ENCODE results near the gene MKRN1.

The MKRN1 gene

DNA sequence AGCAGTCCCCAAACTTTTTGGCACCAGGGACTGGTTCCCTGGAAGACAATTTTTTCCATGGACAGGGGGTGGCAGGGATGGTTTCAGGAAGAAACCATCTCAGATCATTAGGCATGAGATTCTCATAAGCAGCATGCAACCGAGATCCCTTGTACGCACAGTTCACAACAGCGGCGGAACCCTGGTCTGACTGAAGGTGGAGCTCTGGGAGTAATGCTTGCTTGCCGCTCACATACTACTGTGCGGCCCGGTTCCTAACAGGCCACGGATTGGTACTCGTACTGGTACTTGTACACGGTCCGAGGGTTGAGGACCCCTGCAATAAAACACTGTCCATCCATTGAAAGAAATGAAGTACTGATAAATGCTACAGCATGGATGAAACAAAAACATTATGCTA is 32.8 kb downstream of the MKRN1 start:
- Histone ChIP-seq H3K4me3 (ENCODE audit: low read length, poor library complexity, severe bottlenecking) (no peak overlapping the region), H3K4me2 (ENCODE audit: low read depth, low read length, poor library complexity, severe bottlenecking) (no peak overlapping the region), H4K20me1 (ENCODE audit: insufficient read depth, low read length, poor library complexity, severe bottlenecking) (peaks cover 5% of the 10 kb centered on the region), H3K4me1 (ENCODE audit: insufficient read depth, low read length, poor library complexity, severe bottlenecking) (peaks cover 20% of the 10 kb centered on the region), H3K36me3 (ENCODE audit: insufficient read depth, low read length) (no peaks in the 10 kb centered on the region), H3K9ac (ENCODE audit: low read depth, low read length, poor library complexity, severe bottlenecking) (no peak overlapping the region), H3F3A (ENCODE audit: low read depth) (no peaks in the 10 kb centered on the region), H3K79me2 (ENCODE audit: insufficient read depth, low read length) (no peaks in the 10 kb centered on the region), H3K27me3 (ENCODE audit: insufficient read depth, low read length, poor library complexity, severe bottlenecking) (no peaks in the 10 kb centered on the region), H2AFZ (ENCODE audit: low read length) (no peak overlapping the region), H3K9me2 (replicated peaks; ENCODE audit: low read depth, low read length) (no peaks in the 10 kb centered on the region), H3K9me3 (ENCODE audit: insufficient read depth, low read depth, low read length) (no peaks in the 10 kb centered on the region)
- no peak for TF ChIP-seq EZH2phosphoT487 (IDR thresholded peaks at IDR 0.05; ENCODE audit: borderline replicate concordance)
- TF ChIP-seq, protein P1, sequence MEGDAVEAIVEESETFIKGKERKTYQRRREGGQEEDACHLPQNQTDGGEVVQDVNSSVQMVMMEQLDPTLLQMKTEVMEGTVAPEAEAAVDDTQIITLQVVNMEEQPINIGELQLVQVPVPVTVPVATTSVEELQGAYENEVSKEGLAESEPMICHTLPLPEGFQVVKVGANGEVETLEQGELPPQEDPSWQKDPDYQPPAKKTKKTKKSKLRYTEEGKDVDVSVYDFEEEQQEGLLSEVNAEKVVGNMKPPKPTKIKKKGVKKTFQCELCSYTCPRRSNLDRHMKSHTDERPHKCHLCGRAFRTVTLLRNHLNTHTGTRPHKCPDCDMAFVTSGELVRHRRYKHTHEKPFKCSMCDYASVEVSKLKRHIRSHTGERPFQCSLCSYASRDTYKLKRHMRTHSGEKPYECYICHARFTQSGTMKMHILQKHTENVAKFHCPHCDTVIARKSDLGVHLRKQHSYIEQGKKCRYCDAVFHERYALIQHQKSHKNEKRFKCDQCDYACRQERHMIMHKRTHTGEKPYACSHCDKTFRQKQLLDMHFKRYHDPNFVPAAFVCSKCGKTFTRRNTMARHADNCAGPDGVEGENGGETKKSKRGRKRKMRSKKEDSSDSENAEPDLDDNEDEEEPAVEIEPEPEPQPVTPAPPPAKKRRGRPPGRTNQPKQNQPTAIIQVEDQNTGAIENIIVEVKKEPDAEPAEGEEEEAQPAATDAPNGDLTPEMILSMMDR (conservative IDR thresholded peaks at IDR 0.05; ENCODE audit: low read length): 0 out of 2 replicates have a peak, but pooled peaks have one; percentile 11

DNA sequence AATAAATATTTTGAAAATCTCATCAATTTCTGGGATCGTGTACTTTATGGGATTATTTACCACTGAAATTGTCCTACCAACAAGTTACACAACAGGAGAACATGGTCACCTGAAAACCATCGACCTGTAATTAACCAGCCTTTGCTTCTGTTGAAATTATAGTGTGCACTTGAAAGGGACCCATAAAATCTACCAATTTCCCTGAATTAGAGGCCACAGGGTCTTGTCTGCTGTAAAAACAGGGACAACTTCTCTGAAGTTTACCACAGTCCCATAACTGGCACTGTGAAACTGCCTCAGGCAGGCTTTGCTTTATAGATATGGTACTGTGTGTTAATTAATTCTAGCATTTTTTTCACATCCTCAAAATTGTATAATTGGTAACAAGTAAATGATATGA is 37.8 kb downstream of the MKRN1 start:
- Histone ChIP-seq H3K9ac (ENCODE audit: low read depth, low read length, poor library complexity, severe bottlenecking) (no peak overlapping the region), H3K9me3 (ENCODE audit: insufficient read depth, low read depth, low read length) (no peaks in the 10 kb centered on the region)
- TF ChIP-seq, protein P1 (conservative IDR thresholded peaks at IDR 0.05; ENCODE audit: low read length): no peak
- no peak for TF ChIP-seq EZH2phosphoT487 (IDR thresholded peaks at IDR 0.05; ENCODE audit: borderline replicate concordance)

GRCh38 chr7:140440593-140440992 is 38.7 kb downstream of the MKRN1 start:
- Histone ChIP-seq H3K9ac (ENCODE audit: low read depth, low read length, poor library complexity, severe bottlenecking) (no peak overlapping the region), H3K79me2 (ENCODE audit: insufficient read depth, low read length) (no peaks in the 10 kb centered on the region), H2AFZ (ENCODE audit: low read length) (no peak overlapping the region), H3K36me3 (ENCODE audit: insufficient read depth, low read length) (no peaks in the 10 kb centered on the region), H3K4me3 (ENCODE audit: low read length, poor library complexity, severe bottlenecking) (no peak overlapping the region), H4K20me1 (ENCODE audit: insufficient read depth, low read length, poor library complexity, severe bottlenecking) (no peaks in the 10 kb centered on the region), H3K9me2 (replicated peaks; ENCODE audit: low read depth, low read length) (no peaks in the 10 kb centered on the region), H3K9me3 (ENCODE audit: insufficient read depth, low read depth, low read length) (no peaks in the 10 kb centered on the region), H3K4me1 (ENCODE audit: insufficient read depth, low read length, poor library complexity, severe bottlenecking) (peaks cover 4% of the 10 kb centered on the region), H3K4me2 (ENCODE audit: low read depth, low read length, poor library complexity, severe bottlenecking) (no peak overlapping the region), H3K27me3 (ENCODE audit: insufficient read depth, low read length, poor library complexity, severe bottlenecking) (no peaks in the 10 kb centered on the region), H3F3A (ENCODE audit: low read depth) (no peaks in the 10 kb centered on the region)
- no peak for TF ChIP-seq EZH2phosphoT487 (IDR thresholded peaks at IDR 0.05; ENCODE audit: borderline replicate concordance)
- TF ChIP-seq, protein P1 (conservative IDR thresholded peaks at IDR 0.05; ENCODE audit: low read length): no peak

More for the DNA sequence above, 37.8 kb downstream of the MKRN1 start:
- Histone ChIP-seq H2AFZ (ENCODE audit: low read length) (no peak overlapping the region), H3K36me3 (ENCODE audit: insufficient read depth, low read length) (no peaks in the 10 kb centered on the region), H3K4me1 (ENCODE audit: insufficient read depth, low read length, poor library complexity, severe bottlenecking) (peaks cover 4% of the 10 kb centered on the region), H3K27me3 (ENCODE audit: insufficient read depth, low read length, poor library complexity, severe bottlenecking) (no peaks in the 10 kb centered on the region), H3K4me3 (ENCODE audit: low read length, poor library complexity, severe bottlenecking) (no peak overlapping the region), H3F3A (ENCODE audit: low read depth) (no peaks in the 10 kb centered on the region), H3K4me2 (ENCODE audit: low read depth, low read length, poor library complexity, severe bottlenecking) (no peak overlapping the region), H4K20me1 (ENCODE audit: insufficient read depth, low read length, poor library complexity, severe bottlenecking) (no peaks in the 10 kb centered on the region), H3K79me2 (ENCODE audit: insufficient read depth, low read length) (no peaks in the 10 kb centered on the region), H3K9me2 (replicated peaks; ENCODE audit: low read depth, low read length) (no peaks in the 10 kb centered on the region)
